Measurements from ENCODE around the gene KRTAP1-4.

KRTAP1-4 gene

GRCh38 chr17:40980117-40980516, 49.9 kb downstream of the KRTAP1-4 start:
- no peak overlapping the region for H3K27ac ChIP-seq (ENCODE audit: low read length)
- peaks cover 18% of the 10 kb centered on the region; the same call in 1 of the 2 replicates for H3K27me3 ChIP-seq (ENCODE audit: low read depth, low read length)
- H3K4me2 ChIP-seq (ENCODE audit: low read length), result no peak overlapping the region
- no peaks in the 10 kb centered on the region for H3K4me1 ChIP-seq (ENCODE audit: low read length)
- no peaks in the 10 kb centered on the region for H4K20me1 ChIP-seq (ENCODE audit: insufficient read depth, low read length)
- TF ChIP-seq EZH2phosphoT487 (IDR thresholded peaks at IDR 0.05; ENCODE audit: low read depth), result no peak
- TF ChIP-seq CTCF (IDR thresholded peaks at IDR 0.05; ENCODE audit: low read depth, low read length), result no peak
- H3K79me2 ChIP-seq (ENCODE audit: low read length), result no peaks in the 10 kb centered on the region
- H3K4me3 ChIP-seq (ENCODE audit: low read length), result no peak overlapping the region
- H3K9me3 ChIP-seq (ENCODE audit: insufficient read depth, low read length), result no peaks in the 10 kb centered on the region
- H3K36me3 ChIP-seq (replicated peaks; ENCODE audit: low read depth, low read length), result no peaks in the 10 kb centered on the region
- H3K9ac ChIP-seq (ENCODE audit: low read length), result no peak overlapping the region
- no peak overlapping the region for H2AFZ ChIP-seq (ENCODE audit: low read depth, low read length)
